GM18499 (cell line): ENCODE results near the gene TNN.
"Not testable (repeated sequence)": the region's sequence is repeated elsewhere in the genome, so short reads cannot be mapped to it uniquely, and the experiment has no call there.

Experiments
- ATAC-seq: cut with Tn5 transposase; IDR thresholded peaks from one replicate; pipeline ENCODE4 v1.9.1; 2021; ENCODE audit warnings: moderate number of reproducible peaks; ENCODE audit not compliant: insufficient read depth, unreplicated experiment

TNN gene

GRCh38 chr1:175067362-175068106 lies at the start of gene TNN:
Gene TNN, plus strand, starts transcription at chr1:175067833. Its CDS starts 9,586 bp downstream, at chr1:175077419.
- no peak for ATAC-seq

GRCh38 chr1:175019524-175019923 lies 48.1 kb upstream of the TNN start:
- ATAC-seq, result no peak

GRCh38 chr1:175023043-175023921 lies 44.4 kb upstream of the TNN start, which contains the start of gene MRPS14:
Gene MRPS14, minus strand, starts transcription at chr1:175023425. Its CDS starts 17 bp downstream, at chr1:175023408.
- peak; percentile 85 for ATAC-seq

- ATAC-seq, result not testable (repeated sequence)
Observed at GRCh38 chr1:175023922-175024242, 43.8 kb upstream of the TNN start.

- no peak for ATAC-seq
Observed at GRCh38 chr1:175024773-175025172, 42.9 kb upstream of the TNN start.

- ATAC-seq, result no peak
Observed at GRCh38 chr1:175033953-175034352, 33.7 kb upstream of the TNN start.

- no peak for ATAC-seq
Observed at GRCh38 chr1:175034775-175035174, 32.9 kb upstream of the TNN start.

- ATAC-seq, result no peak
Observed at GRCh38 chr1:175035865-175036264, 31.8 kb upstream of the TNN start.

GRCh38 chr1:175036476-175036875 lies 31.2 kb upstream of the TNN start:
- no peak for ATAC-seq

- ATAC-seq, result no peak
Observed at GRCh38 chr1:175037416-175037815, 30.2 kb upstream of the TNN start.

- no peak for ATAC-seq
Observed at GRCh38 chr1:175040324-175040879, 27.2 kb upstream of the TNN start.

- ATAC-seq, result no peak
Observed at GRCh38 chr1:175042650-175043049, 25.0 kb upstream of the TNN start.

- no peak for ATAC-seq
Observed at GRCh38 chr1:175043824-175044223, 23.8 kb upstream of the TNN start.

- not testable (repeated sequence) for ATAC-seq
Observed at GRCh38 chr1:175044591-175044990, 23.0 kb upstream of the TNN start.

GRCh38 chr1:175045097-175045496 lies 22.5 kb upstream of the TNN start:
- no peak for ATAC-seq

GRCh38 chr1:175045519-175045918 lies 22.1 kb upstream of the TNN start:
- no peak for ATAC-seq

GRCh38 chr1:175050992-175051391 lies 16.6 kb upstream of the TNN start:
- ATAC-seq, result no peak

- no peak for ATAC-seq
Observed at GRCh38 chr1:175054736-175055135, 12.9 kb upstream of the TNN start.

- ATAC-seq, result no peak
Observed at GRCh38 chr1:175062339-175062738, 5.3 kb upstream of the TNN start.

GRCh38 chr1:175062858-175063257 lies 4.8 kb upstream of the TNN start:
- no peak for ATAC-seq

GRCh38 chr1:175070818-175071217 lies 3.2 kb downstream of the TNN start:
- ATAC-seq, result no peak
